Calu3 (cell line): ENCODE results near the gene RABGGTB. TPM values are rescaled to one million over a fixed set of nuclear protein-coding genes. Genes with fewer than 3 reads are reported as not detected.

Source experiments
- BruUV-seq: library from RNA; stranded (reverse); fragments of 400-500 nt; replicated peaks from 2 replicates; lab custom pipeline; 2021; lab: Mats Ljungman, UMichigan
- CTCF ChIA-PET: fragments of 300-600 bp; sonication (Branson Sonifier 250); formaldehyde crosslinking; loops from one replicate; lab custom pipeline; 2022; ENCODE audit warnings: antibody characterized with exemption; lab: Charles Lee
- DNase-seq: peaks from one replicate; pipeline ENCODE4 v3.0.0; 2022
- H3K27ac Mint-ChIP-seq: one replicate; pipeline ENCODE4 v1.8.0; 2022; ENCODE audit warnings: mixed read lengths; ENCODE audit not compliant: unreplicated experiment
- H3K27me3 Mint-ChIP-seq: one replicate; pipeline ENCODE4 v1.8.0; 2022; ENCODE audit warnings: mixed read lengths; ENCODE audit not compliant: unreplicated experiment
- H3K36me3 Mint-ChIP-seq: one replicate; pipeline ENCODE4 v1.8.0; 2022; ENCODE audit warnings: mild to moderate bottlenecking, moderate library complexity, mixed read lengths; ENCODE audit not compliant: insufficient read depth, unreplicated experiment
- H3K4me1 Mint-ChIP-seq: one replicate; pipeline ENCODE4 v1.8.0; 2022; ENCODE audit warnings: mild to moderate bottlenecking, low read depth, mixed read lengths; ENCODE audit not compliant: unreplicated experiment
- H3K4me3 Mint-ChIP-seq: one replicate; pipeline ENCODE4 v1.8.0; 2022; ENCODE audit warnings: mild to moderate bottlenecking, low read depth, moderate library complexity, mixed read lengths; ENCODE audit not compliant: unreplicated experiment
- H3K9me3 Mint-ChIP-seq: one replicate; pipeline ENCODE4 v1.8.0; 2022; ENCODE audit warnings: low read depth, mixed read lengths; ENCODE audit not compliant: unreplicated experiment
- CTCF ChIP-seq: fragments of 200-600 bp; IDR thresholded peaks from one replicate; pipeline ENCODE4 v1.8.0; 2022; ENCODE audit warnings: antibody characterized with exemption; ENCODE audit not compliant: unreplicated experiment
- intact Hi-C: fragments of 100-400 bp; cut with micrococcal nuclease; formaldehyde crosslinking; loops from one replicate; pipeline ENCODE4 v1.10.0; 2022; ENCODE audit not compliant: unreplicated experiment
- total RNA-seq: library from RNA; stranded (reverse); gene quantifications from 2 replicates; pipeline ENCODE4 v1.2.3, GENCODE V29; 2022

Gene RABGGTB
- total RNA-seq, 1 experiment from 2014 or later = 105 TPM

- Mint-ChIP-seq H3K4me1 (peaks cover 16% of the 10 kb centered on the region), H3K36me3 (no peaks in the 10 kb centered on the region), H3K27ac (no peak overlapping the region), H3K4me3 (no peak overlapping the region), H3K27me3 (no peaks in the 10 kb centered on the region), H3K9me3 (no peaks in the 10 kb centered on the region)
- intact Hi-C loops = no loop called here
- no peak for TF ChIP-seq CTCF
- no TSS peak for BruUV-seq
- no peak for DNase-seq
- CTCF ChIA-PET = interaction anchor here (0.6 kb wide), 1 partner anchor 1035 kb away, joined by 3 read pairs; no protein-coding TSS in a partner anchor
Observed at GRCh38 chr1:75764057-75764655, 21.9 kb upstream of the RABGGTB start.

GRCh38 chr1:75765697-75766355, 20.2 kb upstream of the RABGGTB start:
- H3K27me3 Mint-ChIP-seq = no peaks in the 10 kb centered on the region
- H3K9me3 Mint-ChIP-seq = no peaks in the 10 kb centered on the region
- peaks cover 16% of the 10 kb centered on the region for H3K4me1 Mint-ChIP-seq
- no peak for DNase-seq
- no peaks in the 10 kb centered on the region for H3K36me3 Mint-ChIP-seq
- no TSS peak for BruUV-seq
- no peak overlapping the region for H3K27ac Mint-ChIP-seq
- intact Hi-C loops = no loop called here
- CTCF ChIA-PET = interaction anchor here (0.7 kb wide), 1 partner anchor 1326 kb away, joined by 3 read pairs; no protein-coding TSS in a partner anchor
- no peak for TF ChIP-seq CTCF
- no peak overlapping the region for H3K4me3 Mint-ChIP-seq

- Mint-ChIP-seq H3K4me3 (no peak overlapping the region), H3K36me3 (no peaks in the 10 kb centered on the region), H3K4me1 (peaks cover 16% of the 10 kb centered on the region), H3K9me3 (no peaks in the 10 kb centered on the region), H3K27ac (no peak overlapping the region), H3K27me3 (no peaks in the 10 kb centered on the region)
- no TSS peak for BruUV-seq
- intact Hi-C loops = no loop called here
- CTCF ChIA-PET = no interaction called here
- no peak for DNase-seq
- TF ChIP-seq CTCF = no peak
Observed at GRCh38 chr1:75768016-75768415, 18.0 kb upstream of the RABGGTB start.

DNA sequence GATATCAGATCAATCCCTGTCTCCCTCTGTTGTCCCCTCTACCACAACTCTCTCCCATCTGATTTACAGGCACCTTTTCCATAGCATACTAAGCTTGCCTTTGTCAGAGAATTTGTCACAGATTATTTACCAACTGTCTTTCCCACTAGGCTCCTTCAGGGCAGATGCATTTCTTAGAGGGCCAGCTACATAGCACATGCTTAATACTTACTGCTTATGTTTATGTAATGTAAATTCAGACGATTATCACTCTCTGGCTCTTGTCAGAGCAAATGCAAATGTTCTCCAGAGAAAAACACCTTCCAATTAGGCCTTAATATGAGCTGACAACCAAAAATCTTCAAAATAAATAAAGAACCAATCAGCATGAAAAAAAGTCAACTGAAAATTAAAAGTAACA, 15.3 kb upstream of the RABGGTB start:
- intact Hi-C loops = no loop called here

More for the DNA sequence above, 15.3 kb upstream of the RABGGTB start:
- H3K4me1 Mint-ChIP-seq = peaks cover 7% of the 10 kb centered on the region
- H3K36me3 Mint-ChIP-seq = no peaks in the 10 kb centered on the region
- no peak overlapping the region for H3K4me3 Mint-ChIP-seq
- CTCF ChIA-PET = no interaction called here
- DNase-seq = no peak
- TF ChIP-seq CTCF = no peak
- no TSS peak for BruUV-seq
- H3K27me3 Mint-ChIP-seq = no peaks in the 10 kb centered on the region
- no peaks in the 10 kb centered on the region for H3K9me3 Mint-ChIP-seq
- H3K27ac Mint-ChIP-seq = no peak overlapping the region
